Measurements from ENCODE around the gene KATNIP.

The KATNIP gene

GRCh38 chr16:27549746-27550581 lies at the start of gene KATNIP, which contains the start of gene GTF3C1:
Gene KATNIP, plus strand, starts transcription at chr16:27550144. Its CDS starts 27 bp downstream, at chr16:27550171.
Gene GTF3C1, minus strand, starts transcription at chr16:27549913. Its CDS starts 23 bp downstream, at chr16:27549890.
- Histone ChIP-seq H3K27ac (peak within 1 kb of the TSS; percentile 84), H3K9me3 (no peaks in the 10 kb centered on the region), H3K36me3 (peaks cover 9% of the 10 kb centered on the region), H3K27me3 (no peaks in the 10 kb centered on the region), H3K4me3 (ENCODE audit: low read depth in 1 of 2, low read length in 1 of 2) (peak within 1 kb of the TSS; percentile 84 to 94), H3K4me1 (ENCODE audit: control insufficient read depth in 1 of 2, insufficient read depth in 1 of 2, low read depth in 1 of 2, low read length in 1 of 2) (peaks cover 20 to 21% of the 10 kb centered on the region in 2 experiments)
- TF ChIP-seq, protein P1, sequence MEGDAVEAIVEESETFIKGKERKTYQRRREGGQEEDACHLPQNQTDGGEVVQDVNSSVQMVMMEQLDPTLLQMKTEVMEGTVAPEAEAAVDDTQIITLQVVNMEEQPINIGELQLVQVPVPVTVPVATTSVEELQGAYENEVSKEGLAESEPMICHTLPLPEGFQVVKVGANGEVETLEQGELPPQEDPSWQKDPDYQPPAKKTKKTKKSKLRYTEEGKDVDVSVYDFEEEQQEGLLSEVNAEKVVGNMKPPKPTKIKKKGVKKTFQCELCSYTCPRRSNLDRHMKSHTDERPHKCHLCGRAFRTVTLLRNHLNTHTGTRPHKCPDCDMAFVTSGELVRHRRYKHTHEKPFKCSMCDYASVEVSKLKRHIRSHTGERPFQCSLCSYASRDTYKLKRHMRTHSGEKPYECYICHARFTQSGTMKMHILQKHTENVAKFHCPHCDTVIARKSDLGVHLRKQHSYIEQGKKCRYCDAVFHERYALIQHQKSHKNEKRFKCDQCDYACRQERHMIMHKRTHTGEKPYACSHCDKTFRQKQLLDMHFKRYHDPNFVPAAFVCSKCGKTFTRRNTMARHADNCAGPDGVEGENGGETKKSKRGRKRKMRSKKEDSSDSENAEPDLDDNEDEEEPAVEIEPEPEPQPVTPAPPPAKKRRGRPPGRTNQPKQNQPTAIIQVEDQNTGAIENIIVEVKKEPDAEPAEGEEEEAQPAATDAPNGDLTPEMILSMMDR (IDR thresholded peaks at IDR 0.05), result peak; percentile 35

- Histone ChIP-seq H3K9me3 (peaks cover 3% of the 10 kb centered on the region), H3K4me1 (ENCODE audit: control insufficient read depth in 1 of 2, insufficient read depth in 1 of 2, low read depth in 1 of 2, low read length in 1 of 2) (no peaks in the 10 kb centered on the region), H3K4me3 (ENCODE audit: low read depth in 1 of 2, low read length in 1 of 2) (no peak overlapping the region), H3K27me3 (no peaks in the 10 kb centered on the region), H3K36me3 (peaks cover 100% of the 10 kb centered on the region), H3K27ac (no peak overlapping the region)
- TF ChIP-seq, protein P1 (IDR thresholded peaks at IDR 0.05), result no peak
Measured at GRCh38 chr16:27500801-27501200, 49.1 kb upstream of the KATNIP start.

- no peaks in the 10 kb centered on the region for H3K27me3 ChIP-seq
- H3K36me3 ChIP-seq, result peaks cover 100% of the 10 kb centered on the region
- H3K4me1 ChIP-seq (ENCODE audit: control insufficient read depth in 1 of 2, insufficient read depth in 1 of 2, low read depth in 1 of 2, low read length in 1 of 2), result no peaks in the 10 kb centered on the region
- H3K27ac ChIP-seq, result no peak overlapping the region
- no peak overlapping the region for H3K4me3 ChIP-seq (ENCODE audit: low read depth in 1 of 2, low read length in 1 of 2)
- TF ChIP-seq, protein P1 (IDR thresholded peaks at IDR 0.05), result no peak
- no peaks in the 10 kb centered on the region for H3K9me3 ChIP-seq
Measured at GRCh38 chr16:27503662-27504061, 46.3 kb upstream of the KATNIP start.

- H3K27ac ChIP-seq, result no peak overlapping the region
- TF ChIP-seq, protein P1 (IDR thresholded peaks at IDR 0.05), result no peak
- no peaks in the 10 kb centered on the region for H3K27me3 ChIP-seq
- peaks cover 97% of the 10 kb centered on the region for H3K36me3 ChIP-seq
- H3K9me3 ChIP-seq, result no peaks in the 10 kb centered on the region
- no peak overlapping the region for H3K4me3 ChIP-seq (ENCODE audit: low read depth in 1 of 2, low read length in 1 of 2)
- H3K4me1 ChIP-seq (ENCODE audit: control insufficient read depth in 1 of 2, insufficient read depth in 1 of 2, low read depth in 1 of 2, low read length in 1 of 2), result no peaks in the 10 kb centered on the region
Measured at GRCh38 chr16:27505297-27506236, 44.4 kb upstream of the KATNIP start.

DNA sequence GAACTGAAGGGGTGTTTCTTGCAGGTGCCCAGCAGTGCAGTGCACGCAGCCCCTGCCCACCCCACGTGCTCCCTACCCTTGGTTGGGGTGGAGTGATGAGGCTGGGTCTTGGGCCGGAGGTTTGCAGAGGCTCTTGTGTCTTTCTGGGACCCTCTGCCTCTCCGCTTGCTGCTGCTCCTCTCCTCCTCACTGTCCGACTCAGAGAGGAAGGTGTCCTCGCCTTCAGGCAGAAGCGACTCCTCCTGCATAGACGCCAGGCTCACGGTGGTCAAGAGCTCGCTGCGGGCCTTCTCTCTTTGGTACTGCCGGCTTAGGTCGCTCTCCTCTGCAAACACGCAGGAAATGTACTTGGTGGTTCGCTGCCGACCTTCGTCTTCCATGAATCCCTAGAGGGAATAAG lies 43.2 kb upstream of the KATNIP start:
- peaks cover 97% of the 10 kb centered on the region for H3K36me3 ChIP-seq
- TF ChIP-seq, protein P1 (IDR thresholded peaks at IDR 0.05), result no peak
- H3K27ac ChIP-seq, result no peak overlapping the region

More for the DNA sequence above, 43.2 kb upstream of the KATNIP start:
- no peaks in the 10 kb centered on the region for H3K27me3 ChIP-seq
- no peaks in the 10 kb centered on the region for H3K4me1 ChIP-seq (ENCODE audit: control insufficient read depth in 1 of 2, insufficient read depth in 1 of 2, low read depth in 1 of 2, low read length in 1 of 2)
- H3K9me3 ChIP-seq, result no peaks in the 10 kb centered on the region
- H3K4me3 ChIP-seq (ENCODE audit: low read depth in 1 of 2, low read length in 1 of 2), result no peak overlapping the region
